Calu3 (cell line): ENCODE results near the gene MSN. TPM values are rescaled to one million over a fixed set of nuclear protein-coding genes. Genes with fewer than 3 reads are reported as not detected.

Experiments
- BruUV-seq: library from RNA; stranded (reverse); fragments of 400-500 nt; replicated peaks from 2 replicates; lab custom pipeline; 2021; lab: Mats Ljungman, UMichigan
- CTCF ChIA-PET: fragments of 300-600 bp; sonication (Branson Sonifier 250); formaldehyde crosslinking; loops from one replicate; lab custom pipeline; 2022; ENCODE audit warnings: antibody characterized with exemption; lab: Charles Lee
- DNase-seq: peaks from one replicate; pipeline ENCODE4 v3.0.0; 2022
- H3K27ac Mint-ChIP-seq: one replicate; pipeline ENCODE4 v1.8.0; 2022; ENCODE audit warnings: mixed read lengths; ENCODE audit not compliant: unreplicated experiment
- H3K27me3 Mint-ChIP-seq: one replicate; pipeline ENCODE4 v1.8.0; 2022; ENCODE audit warnings: mixed read lengths; ENCODE audit not compliant: unreplicated experiment
- H3K36me3 Mint-ChIP-seq: one replicate; pipeline ENCODE4 v1.8.0; 2022; ENCODE audit warnings: mild to moderate bottlenecking, moderate library complexity, mixed read lengths; ENCODE audit not compliant: insufficient read depth, unreplicated experiment
- H3K4me1 Mint-ChIP-seq: one replicate; pipeline ENCODE4 v1.8.0; 2022; ENCODE audit warnings: mild to moderate bottlenecking, low read depth, mixed read lengths; ENCODE audit not compliant: unreplicated experiment
- H3K4me3 Mint-ChIP-seq: one replicate; pipeline ENCODE4 v1.8.0; 2022; ENCODE audit warnings: mild to moderate bottlenecking, low read depth, moderate library complexity, mixed read lengths; ENCODE audit not compliant: unreplicated experiment
- H3K9me3 Mint-ChIP-seq: one replicate; pipeline ENCODE4 v1.8.0; 2022; ENCODE audit warnings: low read depth, mixed read lengths; ENCODE audit not compliant: unreplicated experiment
- CTCF ChIP-seq: fragments of 200-600 bp; IDR thresholded peaks from one replicate; pipeline ENCODE4 v1.8.0; 2022; ENCODE audit warnings: antibody characterized with exemption; ENCODE audit not compliant: unreplicated experiment
- intact Hi-C: fragments of 100-400 bp; cut with micrococcal nuclease; formaldehyde crosslinking; loops from one replicate; pipeline ENCODE4 v1.10.0; 2022; ENCODE audit not compliant: unreplicated experiment
- total RNA-seq: library from RNA; stranded (reverse); gene quantifications from 2 replicates; pipeline ENCODE4 v1.2.3, GENCODE V29; 2022

Gene MSN
- total RNA-seq, 1 experiment from 2014 or later: 129 TPM

GRCh38 chrX:65685112-65685511 is 17.7 kb downstream of the MSN start:
- Mint-ChIP-seq H3K27ac (no peak overlapping the region), H3K27me3 (no peaks in the 10 kb centered on the region), H3K36me3 (no peaks in the 10 kb centered on the region), H3K9me3 (no peaks in the 10 kb centered on the region), H3K4me1 (peaks cover 39% of the 10 kb centered on the region), H3K4me3 (no peak overlapping the region)
- intact Hi-C loops: no loop called here
- DNase-seq: no peak
- no TSS peak for BruUV-seq
- CTCF ChIA-PET: no interaction called here
- no peak for TF ChIP-seq CTCF

GRCh38 chrX:65686236-65686635 is 18.8 kb downstream of the MSN start:
- intact Hi-C loops: no loop called here
- DNase-seq: no peak
- peak overlapping the region; percentile 47 for H3K27ac Mint-ChIP-seq
- H3K27me3 Mint-ChIP-seq: no peaks in the 10 kb centered on the region
- no TSS peak for BruUV-seq
- CTCF ChIA-PET: no interaction called here
- no peaks in the 10 kb centered on the region for H3K9me3 Mint-ChIP-seq
- H3K36me3 Mint-ChIP-seq: no peaks in the 10 kb centered on the region
- TF ChIP-seq CTCF: no peak
- no peak overlapping the region for H3K4me3 Mint-ChIP-seq
- H3K4me1 Mint-ChIP-seq: peaks cover 38% of the 10 kb centered on the region

- Mint-ChIP-seq H3K27me3 (no peaks in the 10 kb centered on the region), H3K27ac (no peak overlapping the region), H3K4me3 (no peak overlapping the region), H3K36me3 (no peaks in the 10 kb centered on the region), H3K4me1 (peaks cover 36% of the 10 kb centered on the region), H3K9me3 (no peaks in the 10 kb centered on the region)
- no TSS peak for BruUV-seq
- DNase-seq: no peak
- TF ChIP-seq CTCF: no peak
- CTCF ChIA-PET: interaction anchor here (1.6 kb wide), 1 partner anchor 16 kb away, joined by 4 read pairs; no protein-coding TSS in a partner anchor
- intact Hi-C loops: no loop called here
Measured at GRCh38 chrX:65687367-65687766, 19.9 kb downstream of the MSN start.

GRCh38 chrX:65688403-65688871 is 21.0 kb downstream of the MSN start:
- H3K27me3 Mint-ChIP-seq: no peaks in the 10 kb centered on the region
- no peak overlapping the region for H3K4me3 Mint-ChIP-seq
- H3K4me1 Mint-ChIP-seq: peaks cover 36% of the 10 kb centered on the region
- H3K27ac Mint-ChIP-seq: no peak overlapping the region
- H3K9me3 Mint-ChIP-seq: no peaks in the 10 kb centered on the region
- intact Hi-C loops: no loop called here
- no peaks in the 10 kb centered on the region for H3K36me3 Mint-ChIP-seq
- BruUV-seq: no TSS peak
- no peak for DNase-seq
- TF ChIP-seq CTCF: no peak
- CTCF ChIA-PET: interaction anchor here (0.6 to 1.6 kb wide), 2 partner anchors 15 to 59 kb away, joined by 3 to 4 read pairs; no protein-coding TSS in a partner anchor
